ENCODE measurements around the gene LGALS7B.

DNA sequence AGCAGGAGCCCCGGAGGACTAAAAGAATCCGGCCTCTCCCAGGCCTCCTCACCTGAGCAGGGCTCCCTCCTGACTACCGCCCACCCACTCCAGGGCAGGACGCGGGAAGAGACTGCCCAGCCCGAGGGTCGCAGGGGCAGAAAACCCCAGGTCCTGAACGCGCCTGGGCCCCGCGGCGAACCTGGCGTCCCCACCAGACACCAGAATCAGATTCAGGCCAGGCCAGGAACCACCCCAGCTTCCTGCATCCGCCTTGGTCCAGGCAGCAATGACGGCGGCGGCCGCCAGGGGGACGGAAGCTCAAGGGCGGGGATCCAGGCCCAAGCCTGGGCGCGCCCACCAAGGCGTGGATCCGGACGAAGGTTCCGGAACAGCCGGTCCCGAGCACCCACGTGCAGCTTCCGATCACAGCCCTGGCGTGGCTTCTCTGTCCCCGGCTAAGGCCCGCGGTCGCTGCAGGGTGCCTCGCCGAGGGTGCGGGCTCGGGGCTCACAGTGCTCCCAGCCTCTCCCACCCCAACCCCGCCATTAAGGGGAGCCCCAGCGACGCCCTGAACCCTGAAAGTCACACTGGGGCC is 19.3 kb upstream of the LGALS7B start:
- peak in 1 of 4 donors; percentile 65 for TF ChIP-seq POLR2A (IDR thresholded peaks at IDR 0.05)
- TF ChIP-seq, protein P1, sequence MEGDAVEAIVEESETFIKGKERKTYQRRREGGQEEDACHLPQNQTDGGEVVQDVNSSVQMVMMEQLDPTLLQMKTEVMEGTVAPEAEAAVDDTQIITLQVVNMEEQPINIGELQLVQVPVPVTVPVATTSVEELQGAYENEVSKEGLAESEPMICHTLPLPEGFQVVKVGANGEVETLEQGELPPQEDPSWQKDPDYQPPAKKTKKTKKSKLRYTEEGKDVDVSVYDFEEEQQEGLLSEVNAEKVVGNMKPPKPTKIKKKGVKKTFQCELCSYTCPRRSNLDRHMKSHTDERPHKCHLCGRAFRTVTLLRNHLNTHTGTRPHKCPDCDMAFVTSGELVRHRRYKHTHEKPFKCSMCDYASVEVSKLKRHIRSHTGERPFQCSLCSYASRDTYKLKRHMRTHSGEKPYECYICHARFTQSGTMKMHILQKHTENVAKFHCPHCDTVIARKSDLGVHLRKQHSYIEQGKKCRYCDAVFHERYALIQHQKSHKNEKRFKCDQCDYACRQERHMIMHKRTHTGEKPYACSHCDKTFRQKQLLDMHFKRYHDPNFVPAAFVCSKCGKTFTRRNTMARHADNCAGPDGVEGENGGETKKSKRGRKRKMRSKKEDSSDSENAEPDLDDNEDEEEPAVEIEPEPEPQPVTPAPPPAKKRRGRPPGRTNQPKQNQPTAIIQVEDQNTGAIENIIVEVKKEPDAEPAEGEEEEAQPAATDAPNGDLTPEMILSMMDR (IDR thresholded peaks at IDR 0.05) = peak; percentile 91 to 99 (median 98)

Data from esophagus squamous epithelium (tissue), 4 donors.